Tibial artery (tissue), 4 donors: Measurements from ENCODE around the gene SLC4A1AP.

ENCODE experiments used
- DNase-seq, 2 donors: peaks; one replicate each; pipeline ENCODE4 v3.0.0-alpha.2; 2019
- H3K27ac ChIP-seq, 2 donors: fragments of 200-600 bp; sonication (generic) in 1 of 2; 1 replicate in 1 of 2; 2 replicates in 1 of 2; pipeline ENCODE4 v1.5.1; 2018 to 2019; ENCODE audit warnings: mild to moderate bottlenecking in 1 of 2
- H3K27me3 ChIP-seq, 2 donors: fragments of 200-600 bp; sonication (generic) in 1 of 2; one replicate each; pipeline versions ENCODE4 v1.5.1 to v1.6.0; 2016 to 2019
- H3K36me3 ChIP-seq, 3 donors: fragments of 200-600 bp; sonication (generic) in 2 of 3; one replicate each; pipeline ENCODE4 v1.5.1; 2016 to 2019; ENCODE audit warnings: mild to moderate bottlenecking in 2 of 3
- H3K4me1 ChIP-seq, 4 donors: fragments of 200-600 bp; sonication (generic) in 2 of 4; 1 replicate in 3 of 4; 2 replicates in 1 of 4; pipeline ENCODE4 v1.5.1; 2016 to 2019
- H3K4me3 ChIP-seq, 2 donors: fragments of 200-600 bp; sonication (generic) in 1 of 2; 1 replicate in 1 of 2; 2 replicates in 1 of 2; pipeline ENCODE4 v1.5.1; 2018 to 2019; ENCODE audit warnings: mild to moderate bottlenecking in 2 of 2
- H3K9me3 ChIP-seq, 3 donors: fragments of 200-600 bp; sonication (generic) in 1 of 3; one replicate each; pipeline ENCODE4 v1.5.1; 2016 to 2019
- CTCF ChIP-seq, 2 experiments: fragments of 200-600 bp in 1 of 2; fragments of 450-650 bp in 1 of 2; IDR thresholded peaks; one replicate each; pipeline ENCODE4 v1.5.1; 2017 to 2019; ENCODE audit warnings: antibody characterized with exemption in 2 of 2, mild to moderate bottlenecking in 1 of 2, moderate library complexity in 1 of 2
- intact Hi-C: fragments of 100-400 bp; cut with DNase I; formaldehyde crosslinking; loops from one replicate; pipeline ENCODE4 v1.15.0; 2023; ENCODE audit warnings: low total_unique reads

SLC4A1AP gene

GRCh38 chr2:27653397-27653796, 10.3 kb upstream of the SLC4A1AP start:
- intact Hi-C loops, result no loop called here
- Histone ChIP-seq H3K4me3 (no peak overlapping the region), H3K4me1 (no peaks in the 10 kb centered on the region), H3K27ac (no peak overlapping the region), H3K9me3 (no peaks in the 10 kb centered on the region), H3K36me3 (peaks cover 75 to 99% (median 90%) of the 10 kb centered on the region in 3 donors), H3K27me3 (no peaks in the 10 kb centered on the region)
- no peak for TF ChIP-seq CTCF (IDR thresholded peaks at IDR 0.05)
- no peak for DNase-seq

GRCh38 chr2:27655155-27655951, 8.3 kb upstream of the SLC4A1AP start:
- intact Hi-C loops, result no loop called here
- DNase-seq, result no peak
- no peak for TF ChIP-seq CTCF (IDR thresholded peaks at IDR 0.05)
- Histone ChIP-seq H3K27me3 (no peaks in the 10 kb centered on the region), H3K36me3 (peaks cover 75 to 94% (median 87%) of the 10 kb centered on the region in 3 donors), H3K27ac (no peak overlapping the region), H3K4me1 (peaks cover 0 to 6% (median 0%) of the 10 kb centered on the region in 4 donors), H3K9me3 (no peaks in the 10 kb centered on the region), H3K4me3 (no peak overlapping the region)

GRCh38 chr2:27661371-27661770, 2.3 kb upstream of the SLC4A1AP start:
- H3K4me3 ChIP-seq, result no peak overlapping the region
- DNase-seq, result no peak
- TF ChIP-seq CTCF (IDR thresholded peaks at IDR 0.05), result no peak
- H3K27ac ChIP-seq, result no peak overlapping the region
- intact Hi-C loops, result no loop called here
- peaks cover 0 to 41% (median 21%) of the 10 kb centered on the region in 4 donors for H3K4me1 ChIP-seq
- no peaks in the 10 kb centered on the region for H3K27me3 ChIP-seq
- H3K9me3 ChIP-seq, result no peaks in the 10 kb centered on the region
- H3K36me3 ChIP-seq, result peaks cover 42 to 50% (median 45%) of the 10 kb centered on the region in 3 donors

GRCh38 chr2:27664154-27664574, 475 bp downstream of the SLC4A1AP start:
- intact Hi-C loops, result no loop called here
- peak overlapping the region; percentile 87 to 95 for H3K27ac ChIP-seq

GRCh38 chr2:27664622-27665363, 1.1 kb downstream of the SLC4A1AP start:
- Histone ChIP-seq H3K4me1 (peaks cover 0 to 37% (median 21%) of the 10 kb centered on the region in 4 donors), H3K36me3 (peaks cover 47 to 53% (median 50%) of the 10 kb centered on the region in 3 donors), H3K4me3 (peak overlapping the region; percentile 72 to 92), H3K27me3 (no peaks in the 10 kb centered on the region), H3K27ac (peak overlapping the region in 1 of 2 donors; percentile 95), H3K9me3 (no peaks in the 10 kb centered on the region)
- no peak for DNase-seq
- intact Hi-C loops, result no loop called here
- no peak for TF ChIP-seq CTCF (IDR thresholded peaks at IDR 0.05)

More at GRCh38 chr2:27664154-27664574, 475 bp downstream of the SLC4A1AP start:
- Histone ChIP-seq H3K4me1 (peaks cover 0 to 41% (median 21%) of the 10 kb centered on the region in 4 donors), H3K4me3 (peak overlapping the region; percentile 72 to 92), H3K27me3 (no peaks in the 10 kb centered on the region), H3K36me3 (peaks cover 47 to 53% (median 49%) of the 10 kb centered on the region in 3 donors), H3K9me3 (no peaks in the 10 kb centered on the region)
- DNase-seq, result no peak
- TF ChIP-seq CTCF (IDR thresholded peaks at IDR 0.05), result no peak
